Dedifferentiated amniotic fluid mesenchymal stem cell (primary cell): ENCODE results near the gene NFIX.

Experiments
- DNase-seq: peaks from one replicate; pipeline ENCODE4 v3.0.0-alpha.2; 2016; ENCODE audit errors: extremely low spot score

NFIX gene

GRCh38 chr19:13008926-13009787 lies 13.9 kb downstream of the NFIX start:
- no peak for DNase-seq

DNA sequence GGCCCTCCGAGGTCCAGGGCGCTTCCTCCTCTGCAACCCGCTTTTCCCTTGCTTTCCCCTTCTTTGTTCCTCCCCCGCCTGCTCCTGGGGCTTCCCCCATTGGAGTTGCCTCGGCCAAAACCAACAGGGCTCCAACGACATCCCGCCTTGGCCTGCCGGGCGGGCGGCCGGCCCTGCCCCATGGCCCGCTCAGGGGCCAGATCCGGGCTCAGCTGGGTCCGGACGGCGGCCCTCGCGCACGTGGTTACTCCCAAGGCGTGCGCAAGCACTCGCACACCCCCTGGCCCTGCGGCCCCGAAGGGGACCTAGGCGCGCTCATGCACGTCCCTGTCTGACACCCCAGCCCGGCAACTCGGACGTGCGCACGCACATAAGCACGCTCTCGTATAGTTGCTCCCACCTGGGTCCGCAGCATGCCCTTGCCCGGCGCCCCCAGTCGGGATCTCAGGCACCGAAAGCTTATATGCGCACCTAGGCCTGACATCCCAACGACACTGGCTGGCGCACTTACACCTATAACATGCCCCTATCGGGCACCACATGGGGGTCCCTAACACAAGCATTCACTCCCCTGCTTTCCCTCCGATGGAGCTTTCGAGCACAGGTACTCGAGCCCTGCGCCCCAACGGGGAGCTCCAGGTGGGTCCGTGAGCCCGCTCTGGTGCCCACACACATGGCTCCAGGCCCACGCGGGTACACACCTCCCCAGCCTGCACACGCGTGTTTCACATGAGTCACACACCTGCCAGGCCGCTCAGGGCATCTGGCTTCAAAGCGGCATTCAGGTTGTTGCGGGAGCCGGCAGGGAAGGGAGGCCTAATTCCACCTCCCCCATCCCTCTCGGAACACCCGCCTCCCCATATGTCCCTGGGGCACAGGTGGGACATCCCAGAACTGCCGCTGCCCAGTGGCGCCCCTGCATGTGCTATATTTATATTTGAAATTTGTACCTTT lies 15.0 kb downstream of the NFIX start:
- no peak for DNase-seq

- no peak for DNase-seq
Measured at GRCh38 chr19:13010992-13011652, 15.8 kb downstream of the NFIX start.

DNA sequence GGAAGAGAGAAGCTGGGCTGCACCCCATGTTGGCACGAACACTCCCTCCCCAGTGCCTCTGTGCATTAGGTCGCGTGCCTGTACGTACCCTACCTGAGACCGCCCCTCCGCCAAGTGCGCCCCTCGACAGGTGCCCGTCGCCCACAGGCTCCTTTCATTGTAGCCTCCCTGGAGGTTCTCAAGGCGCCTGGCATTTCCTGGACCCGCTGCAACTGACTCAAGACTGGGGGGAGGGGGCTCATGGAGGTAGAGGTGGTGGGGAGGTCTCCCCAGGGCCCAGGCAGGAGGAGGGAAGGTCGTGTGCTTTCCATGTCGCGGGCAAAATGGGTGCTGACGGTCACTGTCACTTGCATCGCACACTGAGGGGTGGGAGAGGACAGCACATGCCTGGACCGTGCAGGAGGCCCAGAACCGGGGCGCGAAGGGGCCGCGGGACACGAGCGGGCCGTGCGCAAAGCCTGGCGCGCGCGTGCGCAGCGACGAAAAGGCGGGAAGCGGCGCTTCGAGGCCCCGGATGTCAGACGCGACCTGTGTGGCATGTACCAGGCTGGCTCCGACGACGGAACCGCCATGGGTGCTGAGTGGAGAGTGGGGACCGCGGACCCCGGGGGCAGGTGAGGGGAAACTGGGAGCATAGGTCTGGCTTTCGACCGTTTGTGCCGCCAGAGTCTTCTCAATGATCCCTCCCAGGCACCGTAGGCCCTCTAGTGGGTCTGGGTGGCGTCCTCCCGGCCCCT lies 16.5 kb downstream of the NFIX start:
- DNase-seq: no peak

DNA sequence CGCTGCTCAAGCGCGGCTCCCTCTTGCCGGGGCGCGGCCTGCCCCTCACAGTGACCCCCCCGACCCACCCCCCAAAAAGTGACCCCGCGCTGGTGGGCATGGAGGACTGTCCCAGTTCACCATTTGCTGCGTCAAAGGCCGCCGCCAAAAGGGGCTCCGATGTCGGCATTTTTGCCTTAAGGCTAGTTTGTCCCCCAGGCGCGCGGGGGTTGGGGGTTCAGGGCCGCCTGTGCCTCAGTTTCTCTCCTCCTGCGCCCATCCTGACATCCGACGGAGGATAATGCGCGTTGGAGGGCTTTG lies 17.1 kb downstream of the NFIX start:
- no peak for DNase-seq

DNA sequence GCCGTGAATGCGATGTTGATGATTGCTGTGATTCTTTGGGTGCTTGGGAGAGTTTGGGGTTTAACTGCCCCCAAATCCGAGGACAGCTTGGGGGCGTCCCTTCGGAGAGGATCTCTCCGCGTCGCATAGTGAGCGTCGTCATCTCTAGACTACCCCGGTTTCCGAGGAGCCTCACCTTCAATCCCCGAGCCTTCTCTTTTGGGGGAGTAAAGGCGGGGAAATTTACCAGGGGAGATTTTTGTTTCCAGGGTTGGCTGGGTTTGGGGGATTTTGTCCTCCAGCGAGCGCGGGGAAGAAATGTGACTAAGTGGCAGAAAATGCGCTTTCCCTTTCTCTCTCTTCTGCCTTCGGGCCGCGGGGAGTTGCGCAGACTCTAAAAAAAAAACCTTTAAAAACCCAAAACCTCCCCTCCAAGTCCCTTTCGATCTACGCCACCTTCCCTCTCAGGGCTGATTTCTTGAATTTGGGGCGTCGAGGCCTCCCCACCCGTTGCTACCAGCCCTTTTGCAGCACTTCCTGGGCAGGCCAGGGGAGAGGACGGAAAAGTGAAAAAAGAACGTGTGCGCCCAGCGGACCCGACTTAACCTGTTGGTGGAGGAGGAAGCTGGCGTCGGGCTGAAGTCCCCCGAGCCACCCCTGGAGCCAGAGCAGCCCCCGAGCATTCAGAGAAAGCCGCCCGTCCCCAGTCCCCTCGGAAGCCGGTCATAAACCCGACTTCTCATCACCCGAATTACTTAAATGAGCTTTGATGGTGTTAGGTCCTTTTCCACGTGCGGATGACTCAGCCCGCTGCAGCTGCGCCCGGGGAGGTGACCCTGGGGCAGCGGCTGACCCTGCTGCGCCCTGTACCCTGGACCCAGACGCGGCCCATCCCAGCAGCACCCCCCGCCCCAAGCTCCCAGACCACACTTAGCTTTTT lies 17.7 kb downstream of the NFIX start:
- DNase-seq: no peak

DNA sequence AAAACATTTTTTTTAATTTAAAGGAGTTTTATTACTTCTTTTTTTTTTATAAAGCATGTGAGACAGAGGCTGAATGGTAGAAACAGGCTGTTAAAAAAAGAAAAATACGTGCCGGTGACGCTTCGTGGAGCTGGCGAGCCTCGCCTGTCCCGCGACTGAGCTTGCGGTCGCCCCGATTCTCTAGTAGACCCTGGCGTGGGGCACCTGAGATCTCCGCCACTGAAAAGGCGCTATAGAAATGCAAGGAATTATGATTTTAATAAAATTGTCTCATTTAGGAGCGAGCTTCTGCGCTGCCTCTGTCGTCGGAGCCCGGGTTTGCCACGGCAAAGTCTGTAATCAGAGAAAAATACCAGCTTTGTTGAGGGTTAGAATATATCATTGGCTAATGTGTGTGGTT lies 18.4 kb downstream of the NFIX start:
- no peak for DNase-seq

GRCh38 chr19:13014101-13014920 lies 19.0 kb downstream of the NFIX start:
- no peak for DNase-seq

DNA sequence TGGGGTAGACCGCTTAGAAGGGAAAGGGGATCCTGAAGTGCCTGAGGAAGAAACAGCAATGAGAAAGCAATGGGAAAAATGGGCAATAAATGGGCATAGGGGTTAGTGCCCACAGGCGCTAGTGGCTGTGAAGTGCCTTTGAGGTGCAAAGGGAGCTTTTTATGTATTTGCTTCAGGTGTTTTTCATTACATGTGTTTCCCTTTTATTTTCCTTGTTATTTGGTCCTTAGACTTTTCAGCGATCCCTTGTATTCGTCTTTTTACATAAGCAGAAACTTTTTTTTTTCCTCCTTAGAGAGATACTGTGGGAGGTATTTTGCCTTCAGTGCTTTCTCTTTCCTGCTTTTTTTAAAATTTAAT lies 19.6 kb downstream of the NFIX start:
- DNase-seq: no peak

DNA sequence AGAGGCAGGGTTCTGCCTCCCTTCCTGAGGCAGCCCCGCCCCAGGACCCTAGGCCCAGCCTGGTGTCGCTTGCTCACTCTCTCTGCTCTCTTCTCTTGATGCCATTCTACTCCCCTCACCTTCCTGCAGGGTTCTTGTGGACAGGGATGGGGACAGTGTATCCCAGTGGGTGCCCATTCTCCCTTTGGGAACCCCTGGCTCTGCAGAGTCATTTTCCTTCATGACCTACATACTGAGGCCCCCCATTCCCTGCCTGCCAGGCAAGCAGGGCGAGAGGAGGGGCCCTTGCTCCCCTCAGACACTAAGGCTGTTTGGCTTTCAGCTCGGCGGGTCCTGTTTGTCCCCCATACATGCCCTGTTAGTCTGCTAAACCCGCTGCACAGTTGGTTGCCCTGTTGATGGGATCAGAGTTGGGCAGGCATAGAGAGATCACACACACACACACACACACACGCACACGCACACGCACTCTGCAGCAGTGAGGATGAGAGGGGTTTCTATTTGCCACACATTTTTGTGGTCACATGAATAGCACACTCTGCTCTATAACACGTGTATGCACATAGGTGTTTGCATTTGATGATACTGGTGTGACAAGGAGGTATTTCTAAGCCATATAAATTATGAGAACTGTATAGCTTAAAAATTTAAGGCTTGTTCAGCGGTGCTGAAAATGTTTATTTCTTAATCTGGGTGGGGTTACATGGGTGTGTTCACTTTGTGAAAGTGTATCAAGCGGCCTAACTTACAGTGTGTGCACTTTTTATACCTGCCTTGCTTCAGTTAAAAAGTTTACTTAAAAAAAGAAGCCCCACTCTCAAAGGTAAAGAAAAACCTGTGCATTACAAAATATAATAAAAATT lies 20.3 kb downstream of the NFIX start:
- DNase-seq: no peak

- no peak for DNase-seq
Measured at GRCh38 chr19:13016245-13016627, 21.0 kb downstream of the NFIX start.

- DNase-seq: no peak
Measured at GRCh38 chr19:13016628-13017305, 21.5 kb downstream of the NFIX start.

DNA sequence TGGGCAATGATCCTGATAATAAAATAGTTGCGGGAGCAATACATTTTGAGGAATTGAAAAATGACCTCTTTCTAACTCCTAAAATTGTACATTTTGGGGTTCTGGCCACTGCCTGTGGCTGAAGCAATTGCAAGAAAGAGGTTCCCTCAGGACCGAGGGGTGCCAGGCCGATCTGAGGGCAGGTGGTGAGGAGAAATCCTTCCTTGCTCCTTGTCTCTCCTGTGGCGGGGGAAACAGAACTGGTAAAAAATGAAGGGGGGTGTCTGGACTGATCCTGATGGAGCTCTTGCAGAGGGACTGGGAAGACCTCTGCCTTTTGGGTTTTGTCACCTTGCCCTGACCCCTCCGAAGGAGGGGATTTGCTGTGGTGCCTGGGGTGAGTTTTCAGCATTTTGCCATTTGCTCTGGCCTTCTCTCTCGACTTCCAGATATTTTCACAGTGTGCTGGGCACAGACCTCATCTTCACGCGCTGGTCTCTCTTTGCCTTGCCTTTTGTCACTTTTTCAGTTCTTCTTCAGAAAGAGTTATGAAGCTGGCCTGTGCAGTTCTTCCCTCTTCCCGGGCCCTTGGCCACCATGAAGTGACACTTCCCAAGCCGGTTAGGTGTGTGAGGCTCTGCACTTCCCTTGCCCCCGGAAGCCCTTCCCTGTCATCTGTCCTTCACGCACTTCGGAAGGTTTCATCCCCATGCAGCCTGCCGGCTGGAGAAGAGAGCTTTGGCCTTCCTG lies 22.2 kb downstream of the NFIX start:
- no peak for DNase-seq

- no peak for DNase-seq
Measured at GRCh38 chr19:13018035-13018914, 23.0 kb downstream of the NFIX start.

DNA sequence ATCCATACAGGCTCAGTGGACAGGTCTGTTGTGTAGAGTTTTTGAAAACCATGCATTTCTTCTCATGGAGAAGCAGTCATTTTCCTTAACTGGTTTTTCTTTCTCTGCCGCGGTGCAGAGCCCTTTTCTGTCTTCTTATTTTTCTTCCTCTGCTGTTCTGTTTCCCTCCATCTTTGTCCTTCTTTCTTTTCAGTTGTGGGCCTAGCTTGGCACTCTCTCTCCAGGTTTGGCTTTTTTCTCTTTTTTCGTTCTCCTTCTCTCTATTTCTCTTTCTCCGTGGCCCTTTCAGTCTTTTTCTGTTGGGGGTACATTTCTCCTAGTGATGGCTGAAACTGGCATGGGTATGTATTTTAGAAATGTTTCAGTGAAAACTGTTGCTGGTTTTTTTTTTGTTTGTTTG lies 24.1 kb downstream of the NFIX start:
- no peak for DNase-seq

- DNase-seq: no peak
Measured at GRCh38 chr19:13020002-13020414, 24.7 kb downstream of the NFIX start.
